ENCODE measurements around the gene ATG101.

- TF ChIP-seq CBX5 (CRISPR knock-in tag; IDR thresholded peaks at IDR 0.05; ENCODE audit: borderline replicate concordance) (no peak), KLF6 (CRISPR knock-in tag; IDR thresholded peaks at IDR 0.05) (no peak), TAF15 (IDR thresholded peaks at IDR 0.05; ENCODE audit: low read depth, low read length, poor library complexity, severe bottlenecking) (no peak), MYNN (CRISPR knock-in tag; IDR thresholded peaks at IDR 0.05; ENCODE audit: low read depth) (no peak), ZNF274 (CRISPR knock-in tag; IDR thresholded peaks at IDR 0.05) (no peak), U2AF1 (optimal IDR thresholded peaks at IDR 0.05; ENCODE audit: low read depth, low read length) (no peak)
These were observed 17.4 kb downstream of the ATG101 start for GRCh38 chr12:52086944-52087835.

Data from HepG2 (cell line).